Hematopoietic multipotent progenitor cell treated with erythropoietin and hydrocortisone succinate and interleukin-3 and kit ligand, for 6 days (in vitro differentiated cells): ENCODE results near the gene GSTO1.

ENCODE experiments used
- DNase-seq: peaks from one replicate; pipeline ENCODE4 v3.0.0-alpha.2; 2015

GSTO1 gene

DNA sequence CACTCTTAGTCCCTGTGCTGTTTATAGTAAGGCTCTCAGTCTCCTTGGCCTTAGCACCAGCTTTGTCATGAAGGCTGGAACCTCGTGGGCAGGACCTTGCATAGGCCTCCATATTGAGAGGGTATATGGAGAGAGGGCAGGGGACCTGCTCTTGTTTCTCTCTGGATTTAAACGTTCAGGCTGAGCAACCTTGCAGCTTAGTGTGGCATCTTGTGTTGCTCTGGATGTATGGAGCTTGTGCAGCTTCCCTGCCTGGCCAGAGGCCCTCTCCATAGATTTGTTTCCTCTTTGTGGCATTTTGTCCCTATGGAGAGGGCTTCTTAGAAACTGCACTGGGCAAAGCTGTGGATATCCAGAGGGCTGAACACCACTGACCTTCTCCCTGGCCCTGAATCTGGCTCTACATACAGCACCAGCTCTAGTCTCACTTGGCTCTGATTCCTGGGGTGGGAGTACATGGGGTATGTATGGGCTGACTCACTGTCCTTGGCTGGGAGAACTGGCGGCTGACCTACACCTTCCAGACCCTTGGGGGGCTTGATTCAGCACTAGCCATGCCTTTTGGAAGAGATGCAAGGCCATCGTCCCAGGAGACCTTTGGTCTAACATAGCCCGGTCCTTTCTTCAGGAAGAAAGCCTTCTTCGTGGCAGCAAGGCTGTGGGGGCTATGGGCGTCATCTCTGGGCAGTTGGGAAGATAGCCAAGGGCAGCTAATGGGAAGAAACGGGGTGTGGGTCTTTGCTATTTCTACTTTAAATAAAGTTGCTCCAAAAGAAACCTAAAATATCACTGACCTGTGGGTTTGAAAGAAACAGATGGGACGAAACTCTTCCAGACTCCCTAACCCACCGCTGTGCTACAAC, 53.1 kb downstream of the GSTO1 start:
- no peak for DNase-seq

DNA sequence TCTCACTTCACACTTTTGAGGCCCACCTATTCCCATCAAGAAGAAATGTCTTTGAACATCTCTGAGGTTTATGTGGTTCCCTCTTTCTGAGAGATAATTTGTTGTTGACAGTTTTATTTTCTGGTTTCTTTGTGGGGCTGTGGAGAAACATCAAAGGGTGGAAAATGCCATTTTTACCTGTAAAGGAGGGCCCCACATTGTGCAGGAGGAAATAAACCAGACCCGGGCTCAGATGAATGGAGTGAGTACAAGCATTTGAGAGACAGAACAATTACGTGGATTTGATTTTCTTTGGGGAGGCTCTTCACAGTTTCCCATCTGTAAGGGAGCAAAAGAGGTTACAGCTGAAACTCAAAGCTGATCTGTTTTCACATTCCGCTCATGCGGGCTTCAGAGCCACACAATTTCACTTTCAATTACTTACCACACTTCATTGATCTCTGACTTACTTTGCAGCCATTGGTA, 53.8 kb downstream of the GSTO1 start:
- DNase-seq = no peak

DNA sequence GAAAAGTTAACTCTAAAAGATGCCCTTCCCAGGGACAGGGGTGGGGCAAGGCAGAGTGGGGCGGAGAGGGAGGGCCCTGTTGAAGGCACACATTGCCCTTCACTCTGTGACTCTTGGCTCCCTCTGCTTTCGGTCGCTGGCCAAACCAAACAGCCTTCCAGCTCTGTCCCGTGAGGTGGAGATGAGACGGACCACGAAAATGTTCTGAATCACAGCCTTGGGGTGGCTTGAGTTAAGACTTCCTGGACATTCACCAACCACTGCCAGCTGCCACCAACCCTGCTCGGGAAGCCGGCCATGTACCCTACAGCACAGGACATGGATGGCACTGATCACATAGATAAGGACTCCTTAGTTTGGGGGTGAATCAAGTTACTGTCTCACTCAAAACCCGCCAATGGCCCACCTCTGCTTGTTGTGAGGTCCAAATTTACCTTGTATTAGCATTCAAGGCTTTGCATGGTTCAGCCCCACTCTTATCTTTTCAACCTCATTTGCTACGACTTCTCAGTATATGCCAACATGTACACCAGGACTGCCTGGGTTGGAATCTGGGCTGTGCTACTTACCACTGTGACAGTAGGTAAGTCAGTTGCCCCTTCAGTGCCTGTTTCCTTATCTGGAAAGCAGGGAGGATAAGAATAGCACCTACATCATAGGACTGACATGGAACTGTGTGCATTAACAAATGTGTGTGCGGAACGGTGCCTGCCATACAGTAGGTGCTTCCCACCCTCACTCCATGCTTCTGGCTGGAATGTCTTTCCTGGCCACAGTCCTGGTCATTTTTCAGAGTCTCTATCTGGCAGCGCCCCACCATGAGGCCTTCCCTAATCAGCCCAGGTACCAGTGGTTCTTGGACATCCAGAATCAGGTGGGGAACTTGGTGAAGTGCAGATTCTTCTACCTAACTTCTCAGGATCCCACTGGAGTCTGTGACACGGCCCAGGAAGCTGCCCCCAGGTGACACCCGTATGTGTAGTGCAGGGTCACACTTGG, 55.6 kb downstream of the GSTO1 start:
- DNase-seq = peak; percentile 42

DNA sequence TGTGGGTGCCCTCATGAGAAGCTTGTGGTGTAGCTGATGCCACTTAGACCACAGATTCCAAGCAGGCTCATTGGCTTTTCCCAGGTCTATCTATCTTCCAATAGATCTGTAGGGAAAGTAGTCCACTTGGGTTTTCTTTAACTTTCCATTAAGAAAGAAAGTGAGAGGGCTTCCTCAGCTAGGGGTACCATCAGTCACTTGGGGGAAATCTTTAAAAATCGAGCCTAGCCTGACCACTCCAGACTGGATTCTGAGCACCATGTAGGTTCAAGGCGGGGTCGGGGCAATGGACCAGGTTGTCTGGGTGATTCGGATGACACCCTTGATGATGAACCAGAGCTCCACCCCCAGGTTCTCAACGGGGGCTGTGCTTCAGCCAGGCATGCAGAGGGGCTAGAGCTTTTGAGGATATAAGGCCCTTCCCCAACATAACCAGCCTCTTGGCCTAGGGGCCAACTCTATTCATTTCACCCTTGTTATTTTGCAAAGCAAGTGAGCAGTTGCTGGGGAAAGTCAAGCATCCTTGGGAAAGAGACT, 56.6 kb downstream of the GSTO1 start:
- DNase-seq = no peak

- no peak for DNase-seq
Measured at GRCh38 chr10:104314591-104315485, 60.1 kb downstream of the GSTO1 start.

DNA sequence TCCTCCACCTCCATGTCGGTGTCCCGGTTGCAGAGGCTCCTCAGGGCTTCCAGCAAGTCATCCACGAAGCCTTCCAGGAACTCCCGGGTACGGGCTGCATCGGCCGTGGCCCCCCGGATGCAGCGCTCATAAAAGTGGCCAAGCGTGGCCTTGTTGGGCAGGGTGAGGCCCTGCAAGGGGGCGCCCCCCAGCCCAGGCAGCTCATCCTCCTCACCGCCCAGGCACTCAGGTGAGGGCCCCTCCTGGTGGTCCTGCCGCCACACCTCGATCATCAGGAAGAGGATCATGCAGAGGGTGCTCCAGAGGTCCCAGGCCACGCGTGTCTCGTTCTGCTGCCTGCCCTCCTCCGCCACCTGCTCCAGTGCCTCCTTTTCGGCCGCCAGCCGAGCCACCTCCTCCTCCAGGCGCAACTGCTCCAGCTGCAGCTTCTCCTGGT, 60.8 kb downstream of the GSTO1 start:
- DNase-seq = no peak

DNA sequence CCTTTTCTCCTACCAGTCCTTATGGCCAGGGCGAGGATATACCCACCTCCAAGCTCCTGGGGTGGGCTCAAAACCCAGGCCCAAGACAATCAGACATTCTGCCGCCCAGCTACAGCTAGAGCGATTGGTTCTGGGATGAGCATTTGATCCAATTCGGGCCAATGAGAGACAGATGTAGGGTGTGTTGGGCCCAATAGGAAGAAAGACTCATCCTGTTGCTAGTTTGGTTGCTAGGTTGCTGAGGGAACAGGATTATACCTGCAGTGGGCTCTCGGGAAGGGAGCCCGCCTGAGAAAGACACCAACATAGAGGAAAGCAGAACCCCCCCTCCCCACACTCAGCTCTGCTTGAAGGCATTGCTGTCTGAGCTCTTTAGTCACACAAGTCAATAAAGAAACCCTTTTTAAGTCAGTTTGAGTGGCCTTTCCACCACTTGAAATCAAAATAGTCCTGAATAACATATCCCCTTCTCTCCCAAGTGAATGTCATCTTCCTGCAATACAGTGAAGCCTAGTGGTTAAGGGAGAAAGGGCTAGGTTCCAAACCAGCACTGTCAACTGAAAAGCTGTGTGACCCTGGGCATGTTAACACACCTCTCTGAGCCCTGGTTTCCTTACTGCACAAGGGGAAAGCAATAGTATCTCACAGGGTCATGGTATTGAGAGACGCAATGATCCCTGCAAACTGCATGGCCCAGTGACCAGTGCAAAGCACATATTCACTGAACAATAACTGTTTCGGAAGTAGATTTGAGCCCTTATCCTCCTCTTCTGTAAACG, 61.8 kb downstream of the GSTO1 start:
- DNase-seq = no peak
